Stimulated activated CD4-positive, alpha-beta T cell treated with anti-CD3 and anti-CD28 coated beads, Interleukin-4, amount 100 ng/mL, for 48 hours (primary cell): ENCODE data around the gene EFCC1.

Experiments
- DNase-seq, 2 donors: peaks; one replicate each; pipeline ENCODE4 v3.0.0-alpha.2; 2020; ENCODE audit warnings: low read depth in 2 of 2

Gene EFCC1

GRCh38 chr3:129001101-129001805 lies at the start of gene EFCC1:
Gene EFCC1, plus strand, starts transcription at chr3:129001304. Its CDS starts 325 bp downstream, at chr3:129001629.
- no peak for DNase-seq

GRCh38 chr3:128956440-128956839 lies 44.7 kb upstream of the EFCC1 start:
- no peak for DNase-seq

- no peak for DNase-seq
These were observed 35.8 kb upstream of the EFCC1 start for GRCh38 chr3:128965280-128965679.

- no peak for DNase-seq
These were observed 35.3 kb upstream of the EFCC1 start for GRCh38 chr3:128965818-128966217.

- DNase-seq, result no peak
These were observed 33.3 kb upstream of the EFCC1 start for GRCh38 chr3:128967748-128968355.

- peak; percentile 47 to 49 for DNase-seq
These were observed 30.9 kb upstream of the EFCC1 start for GRCh38 chr3:128969993-128970739.

GRCh38 chr3:128970740-128971047 lies 30.4 kb upstream of the EFCC1 start:
- DNase-seq, result no peak

- no peak for DNase-seq
These were observed 29.5 kb upstream of the EFCC1 start for GRCh38 chr3:128971421-128972100.

GRCh38 chr3:128973988-128974564 lies 27.0 kb upstream of the EFCC1 start:
- no peak for DNase-seq

GRCh38 chr3:128975276-128975675 lies 25.8 kb upstream of the EFCC1 start:
- DNase-seq, result no peak

GRCh38 chr3:128983293-128984069 lies 17.6 kb upstream of the EFCC1 start:
- no peak for DNase-seq

- DNase-seq, result no peak
These were observed 16.5 kb upstream of the EFCC1 start for GRCh38 chr3:128984596-128984995.

GRCh38 chr3:128987302-128988100 lies 13.6 kb upstream of the EFCC1 start:
- DNase-seq, result no peak

- no peak for DNase-seq
These were observed 12.8 kb upstream of the EFCC1 start for GRCh38 chr3:128988286-128988685.

GRCh38 chr3:128991355-128991895 lies 9.7 kb upstream of the EFCC1 start:
- no peak for DNase-seq

- DNase-seq, result no peak
These were observed 8.1 kb upstream of the EFCC1 start for GRCh38 chr3:128992926-128993460.

- peak; percentile 82 to 88 for DNase-seq
These were observed 7.5 kb upstream of the EFCC1 start, which contains the start of gene CFAP92 for GRCh38 chr3:128993461-128994172. Gene CFAP92, minus strand, starts transcription at chr3:128994076. Its CDS starts 772 bp downstream, at chr3:128993304.

- DNase-seq, result no peak
These were observed 7.0 kb upstream of the EFCC1 start for GRCh38 chr3:128994173-128994512.
